SK-N-SH (cell line): ENCODE results near the gene SETD3. TPM values are rescaled to one million over a fixed set of nuclear protein-coding genes. Genes with fewer than 3 reads are reported as not detected.

Experiments used
- CTCF ChIA-PET: fragments of 300-600, 350-600 bp; formaldehyde crosslinking; extraction: SDS; loops from one replicate; lab custom pipeline; 2021; lab: Yijun Ruan, JAX
- POLR2A ChIA-PET: fragments of 350-600 bp; sonication (Branson Sonifier 250); formaldehyde crosslinking; extraction: SDS; loops from one replicate; lab custom pipeline; 2020; ENCODE audit warnings: antibody characterized with exemption, inconsistent platforms; lab: Yijun Ruan, JAX
- DNase-seq: peaks from one replicate; pipeline ENCODE4 v3.0.0; 2012
- H2AFZ ChIP-seq: fragments of 200-600 bp; sonication (generic); 2 replicates; pipeline ENCODE4 v1.8.1; 2016; ENCODE audit warnings: antibody characterized with exemption, mild to moderate bottlenecking, low read depth
- H3F3A ChIP-seq: fragments of 200-600 bp; sonication (generic); replicated peaks from 2 replicates; pipeline ENCODE3; 2016; ENCODE audit warnings: antibody characterized with exemption, mild to moderate bottlenecking; ENCODE audit not compliant: insufficient read depth
- H3K27ac ChIP-seq, 2 experiments: fragments of 200-500 bp in 1 of 2; fragments of 200-600 bp in 1 of 2; sonication (Bioruptor generic) in 1 of 2; sonication (generic), shearing (Covaris generic) in 1 of 2; 2 replicates each; pipeline versions ENCODE4 v1.5.1 to v1.6.1; 2014 to 2016; ENCODE audit warnings: low read depth in 2 of 2, inconsistent platforms in 1 of 2, low read length in 1 of 2, mild to moderate bottlenecking in 1 of 2, mixed read lengths in 1 of 2
- H3K27me3 ChIP-seq: fragments of 200-600 bp; sonication (generic), shearing (Covaris generic); 2 replicates; pipeline ENCODE4 v1.6.1; 2016; ENCODE audit warnings: mixed run types; ENCODE audit not compliant: insufficient read depth
- H3K36me3 ChIP-seq, 2 experiments: fragments of 200-500 bp in 1 of 2; fragments of 200-600 bp in 1 of 2; sonication (Bioruptor generic) in 1 of 2; sonication (generic) in 1 of 2; replicated peaks in 1 of 2; 2 replicates each; pipeline versions ENCODE3 to v1.5.1; 2014 to 2016; ENCODE audit warnings: low read length in 1 of 2, mild to moderate bottlenecking in 1 of 2; ENCODE audit not compliant: insufficient read depth in 2 of 2, control insufficient read depth in 1 of 2
- H3K4me1 ChIP-seq, 2 experiments: fragments of 200-500 bp in 1 of 2; fragments of 200-600 bp in 1 of 2; sonication (Bioruptor generic) in 1 of 2; sonication (generic), shearing (Covaris generic) in 1 of 2; 2 replicates each; pipeline versions ENCODE4 v1.5.1 to v1.6.1; 2014 to 2016; ENCODE audit warnings: low read depth in 1 of 2, low read length in 1 of 2, mixed run types in 1 of 2; ENCODE audit not compliant: insufficient read depth in 2 of 2, control insufficient read depth in 1 of 2
- H3K4me2 ChIP-seq: fragments of 200-600 bp; sonication (generic), shearing (Covaris generic); 2 replicates; pipeline ENCODE4 v1.6.1; 2017; ENCODE audit warnings: mixed run types
- H3K4me3 ChIP-seq, 2 experiments: fragments of 200-500 bp in 1 of 2; fragments of 200-600 bp in 1 of 2; sonication (Bioruptor generic) in 1 of 2; sonication (generic), shearing (Covaris generic) in 1 of 2; 2 replicates each; pipeline versions ENCODE4 v1.5.1 to v1.8.1; 2014 to 2016; ENCODE audit warnings: low read depth in 2 of 2, inconsistent platforms in 1 of 2, low read length in 1 of 2, mild to moderate bottlenecking in 1 of 2, mixed read lengths in 1 of 2, moderate library complexity in 1 of 2
- H3K79me2 ChIP-seq: fragments of 200-600 bp; sonication (generic); 2 replicates; pipeline ENCODE4 v1.8.1; 2017; ENCODE audit warnings: mild to moderate bottlenecking; ENCODE audit not compliant: insufficient read depth
- H3K9ac ChIP-seq: fragments of 200-600 bp; sonication (generic); 2 replicates; pipeline ENCODE4 v1.6.1; 2017; ENCODE audit warnings: mixed run types
- H3K9me2 ChIP-seq: fragments of 200-600 bp; sonication (generic); 2 replicates; pipeline ENCODE4 v1.6.1; 2017; ENCODE audit warnings: mixed run types
- H3K9me3 ChIP-seq: fragments of 200-600 bp; sonication (generic); 2 replicates; pipeline ENCODE4 v1.6.1; 2017; ENCODE audit warnings: mixed run types, mild to moderate bottlenecking, moderate library complexity
- H4K20me1 ChIP-seq: fragments of 200-600 bp; sonication (generic); 2 replicates; pipeline ENCODE4 v1.6.1; 2017; ENCODE audit warnings: mild to moderate bottlenecking, mixed run types; ENCODE audit not compliant: insufficient read depth
- CHD2 ChIP-seq: fragments of 150-350 bp; IDR thresholded peaks from 2 replicates; pipeline ENCODE4 v1.6.1; 2018; ENCODE audit warnings: low read length; ENCODE audit not compliant: partially characterized antibody
- ELF1 ChIP-seq: IDR thresholded peaks from 2 replicates; pipeline ENCODE4 v1.4.0; 2012
- EP300 ChIP-seq, 2 experiments: IDR thresholded peaks; 2 replicates each; pipeline versions ENCODE4 v1.4.0 to v1.6.1; 2012; ENCODE audit warnings: borderline replicate concordance in 1 of 2, low read depth in 1 of 2, low read length in 1 of 2
- EZH2phosphoT487 ChIP-seq: fragments of 200-600 bp; sonication (generic); IDR thresholded peaks from 2 replicates; pipeline ENCODE4 v1.6.1; 2017; ENCODE audit warnings: low read depth, mixed run types, mild to moderate bottlenecking, antibody characterized with exemption, moderate library complexity, borderline replicate concordance
- FOXJ3 ChIP-seq: sonication (generic); formaldehyde crosslinking; IDR thresholded peaks from 2 replicates; pipeline ENCODE4 v1.5.1; 2020; ENCODE audit warnings: mild to moderate bottlenecking, missing genetic modification reagents
- GATA2 ChIP-seq: sonication (generic); formaldehyde crosslinking; IDR thresholded peaks from 2 replicates; pipeline ENCODE4 v1.5.0; 2020; ENCODE audit warnings: mild to moderate bottlenecking, missing genetic modification reagents
- JUND ChIP-seq: IDR thresholded peaks from 2 replicates; pipeline ENCODE4 v1.4.0; 2012
- MEF2A ChIP-seq: IDR thresholded peaks from 2 replicates; pipeline ENCODE4 v1.4.0; 2012; ENCODE audit warnings: low read depth, borderline replicate concordance
- MXI1 ChIP-seq: IDR thresholded peaks from 2 replicates; pipeline ENCODE4 v1.6.1; 2012; ENCODE audit warnings: mild to moderate bottlenecking, low read depth, low read length, improper control_type of control experiment
- NFIC ChIP-seq: IDR thresholded peaks from 2 replicates; pipeline ENCODE4 v1.4.0; 2012; ENCODE audit warnings: borderline replicate concordance
- POLR2AphosphoS5 ChIP-seq: IDR thresholded peaks from 2 replicates; pipeline ENCODE4 v1.6.1; 2012; ENCODE audit warnings: low read depth, low read length
- RCOR1 ChIP-seq: fragments of 150-350 bp; IDR thresholded peaks from 2 replicates; pipeline ENCODE4 v1.6.1; 2017; ENCODE audit warnings: antibody characterized with exemption, low read length
- RXRA ChIP-seq: IDR thresholded peaks from 2 replicates; pipeline ENCODE4 v1.4.0; 2012; ENCODE audit warnings: low read depth, mild to moderate bottlenecking, borderline replicate concordance
- TAF1 ChIP-seq: IDR thresholded peaks from 2 replicates; pipeline ENCODE4 v1.6.1; 2012; ENCODE audit warnings: low read depth, mild to moderate bottlenecking, low read length, moderate library complexity, borderline replicate concordance
- TEAD4 ChIP-seq: IDR thresholded peaks from 2 replicates; pipeline ENCODE4 v1.4.0; 2012; ENCODE audit warnings: mild to moderate bottlenecking, borderline replicate concordance; ENCODE audit not compliant: insufficient read depth
- WGBS: methylation state at CpG from one replicate; pipeline ENCODE4 v1.1.6; 2017; ENCODE audit warnings: low lambda C conversion rate; 5-methylcytosine and 5-hydroxymethylcytosine counted together
- polyA plus RNA-seq, 3 experiments: library from polyadenylated mRNA; depleted of rRNA; stranded (reverse); fragments of >200 nt; gene quantifications; 2 replicates each; pipeline ENCODE4 v1.2.3, GENCODE V29; 2012
- TF ChIP-seq, protein P1 (sequence below): IDR thresholded peaks from 2 replicates; pipeline ENCODE4; 2012
- TF ChIP-seq, protein P2 (sequence below): IDR thresholded peaks from 2 replicates; pipeline ENCODE4 v1.4.0; 2012; ENCODE audit warnings: low read depth, borderline replicate concordance

Gene SETD3
- polyA plus RNA-seq, 1 of the 3 experiments (the other 2 are of a cell fraction) = 19.1 TPM

DNA sequence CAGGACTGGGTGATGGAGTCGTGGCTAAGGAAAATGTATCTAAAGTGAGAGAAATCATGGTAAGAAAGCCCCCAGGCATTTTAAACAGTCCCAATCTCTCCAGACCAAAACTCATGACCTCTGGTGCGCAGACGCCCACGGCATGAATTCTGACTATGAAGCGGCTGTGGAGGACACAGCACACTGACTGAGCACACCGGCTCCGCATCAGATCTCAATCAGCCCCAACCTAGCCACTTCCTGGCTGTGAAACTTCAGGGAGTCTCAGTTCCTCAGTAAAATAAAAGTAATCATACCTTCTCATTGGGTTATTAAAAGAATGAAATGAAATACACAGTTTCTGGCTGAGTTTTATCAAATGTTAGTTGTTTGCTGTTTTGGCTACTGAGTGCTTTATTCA is 38.7 kb downstream of the SETD3 start (continued):
- TF ChIP-seq EZH2phosphoT487 (no peak), NFIC (no peak), TEAD4 (no peak)

DNA sequence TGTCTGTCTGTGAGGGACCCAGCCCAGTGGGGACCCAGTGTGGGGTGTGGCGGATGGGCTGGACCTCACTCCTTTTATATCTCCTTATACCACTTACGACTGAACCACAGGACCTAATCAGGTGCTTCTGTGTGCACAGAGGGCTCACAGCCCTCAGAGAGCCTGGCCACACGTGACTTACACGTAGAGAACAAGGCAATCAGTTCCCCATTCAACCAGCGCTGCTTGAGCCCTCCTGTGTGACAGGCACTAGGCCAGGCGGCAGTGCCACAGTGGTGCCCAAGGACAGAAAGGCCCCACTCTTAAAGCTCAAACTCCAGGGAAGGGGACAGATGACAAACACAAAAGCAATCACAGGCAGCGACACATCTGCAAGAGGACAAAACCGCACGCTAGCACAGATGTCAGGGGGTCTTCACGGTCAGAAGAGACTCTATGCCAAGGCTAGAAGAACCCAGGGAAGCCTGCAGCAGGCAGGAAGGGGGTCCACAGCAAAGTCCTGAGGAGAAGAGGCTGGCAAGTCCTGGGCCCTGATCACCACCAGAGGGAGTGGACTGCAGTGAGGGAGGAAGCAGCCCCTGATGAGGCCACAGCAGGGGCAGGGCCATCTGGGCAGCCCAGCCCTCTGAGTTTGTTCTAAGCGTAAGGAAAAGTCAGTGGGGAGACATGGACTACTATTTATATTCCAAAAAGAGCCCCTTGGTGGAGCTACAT is 39.3 kb downstream of the SETD3 start:
- Histone ChIP-seq H3K4me3 (no peak overlapping the region), H3F3A (no peaks in the 10 kb centered on the region), H3K36me3 (peaks cover 3 to 17% of the 10 kb centered on the region in 2 experiments), H3K9me2 (no peaks in the 10 kb centered on the region), H3K27me3 (no peaks in the 10 kb centered on the region), H3K9me3 (no peaks in the 10 kb centered on the region), H4K20me1 (no peaks in the 10 kb centered on the region), H3K27ac (no peak overlapping the region), H2AFZ (no peak overlapping the region), H3K4me1 (no peaks in the 10 kb centered on the region; a peak in 1 of 4 replicates), H3K9ac (no peak overlapping the region)
- CTCF ChIA-PET = interaction anchor here (0.9 to 1.1 kb wide), 3 partner anchors 14 to 25 kb away, joined by 3 read pairs; no protein-coding TSS in a partner anchor
- TF ChIP-seq FOXJ3 (CRISPR knock-in tag) (no peak), TAF1 (no peak), RXRA (no peak), TEAD4 (no peak), MXI1 (no peak), EP300 (IDR thresholded peaks at IDR 0.05; ENCODE audit: borderline replicate concordance in 1 of 2, low read depth in 1 of 2, low read length in 1 of 2) (no peak), ELF1 (no peak), JUND (no peak)
- TF ChIP-seq, protein P1, sequence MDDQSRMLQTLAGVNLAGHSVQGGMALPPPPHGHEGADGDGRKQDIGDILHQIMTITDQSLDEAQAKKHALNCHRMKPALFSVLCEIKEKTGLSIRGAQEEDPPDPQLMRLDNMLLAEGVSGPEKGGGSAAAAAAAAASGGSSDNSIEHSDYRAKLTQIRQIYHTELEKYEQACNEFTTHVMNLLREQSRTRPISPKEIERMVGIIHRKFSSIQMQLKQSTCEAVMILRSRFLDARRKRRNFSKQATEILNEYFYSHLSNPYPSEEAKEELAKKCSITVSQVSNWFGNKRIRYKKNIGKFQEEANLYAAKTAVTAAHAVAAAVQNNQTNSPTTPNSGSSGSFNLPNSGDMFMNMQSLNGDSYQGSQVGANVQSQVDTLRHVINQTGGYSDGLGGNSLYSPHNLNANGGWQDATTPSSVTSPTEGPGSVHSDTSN = no peak
- TF ChIP-seq, protein P2, sequence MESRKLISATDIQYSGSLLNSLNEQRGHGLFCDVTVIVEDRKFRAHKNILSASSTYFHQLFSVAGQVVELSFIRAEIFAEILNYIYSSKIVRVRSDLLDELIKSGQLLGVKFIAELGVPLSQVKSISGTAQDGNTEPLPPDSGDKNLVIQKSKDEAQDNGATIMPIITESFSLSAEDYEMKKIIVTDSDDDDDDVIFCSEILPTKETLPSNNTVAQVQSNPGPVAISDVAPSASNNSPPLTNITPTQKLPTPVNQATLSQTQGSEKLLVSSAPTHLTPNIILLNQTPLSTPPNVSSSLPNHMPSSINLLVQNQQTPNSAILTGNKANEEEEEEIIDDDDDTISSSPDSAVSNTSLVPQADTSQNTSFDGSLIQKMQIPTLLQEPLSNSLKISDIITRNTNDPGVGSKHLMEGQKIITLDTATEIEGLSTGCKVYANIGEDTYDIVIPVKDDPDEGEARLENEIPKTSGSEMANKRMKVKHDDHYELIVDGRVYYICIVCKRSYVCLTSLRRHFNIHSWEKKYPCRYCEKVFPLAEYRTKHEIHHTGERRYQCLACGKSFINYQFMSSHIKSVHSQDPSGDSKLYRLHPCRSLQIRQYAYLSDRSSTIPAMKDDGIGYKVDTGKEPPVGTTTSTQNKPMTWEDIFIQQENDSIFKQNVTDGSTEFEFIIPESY = no peak
- TF ChIP-seq, all 33 proteins: peak for 0
- peak; percentile 26 for DNase-seq
- 90% methylated on average over 10 of the region's 11 CpGs for WGBS
- POLR2A ChIA-PET = no interaction called here
- Histone ChIP-seq H3K79me2 (no peaks in the 10 kb centered on the region), H3K4me2 (no peak overlapping the region)

DNA sequence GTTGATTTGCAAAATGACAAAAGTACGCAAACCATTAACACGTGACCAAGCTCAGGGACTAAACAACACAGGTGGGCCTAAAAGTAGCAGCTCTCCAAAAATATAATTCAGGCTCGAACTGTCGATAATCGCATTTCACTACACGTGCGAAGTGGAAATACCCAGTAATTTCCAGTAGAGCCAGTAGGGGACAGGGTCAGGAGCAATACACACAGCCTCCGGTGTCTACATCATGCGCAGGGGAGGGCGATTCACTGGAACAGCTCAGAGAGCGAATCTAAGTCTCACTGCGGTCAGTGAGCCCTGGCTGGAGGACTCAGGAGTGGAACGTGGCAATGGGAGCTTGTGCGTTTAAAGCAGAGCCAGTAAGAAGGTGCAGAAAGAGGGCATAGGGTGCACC is 40.4 kb downstream of the SETD3 start:
- Histone ChIP-seq H3K9ac (no peak overlapping the region), H3K4me1 (no peaks in the 10 kb centered on the region; a peak in 1 of 4 replicates), H3K4me2 (no peak overlapping the region), H3K27me3 (no peaks in the 10 kb centered on the region), H2AFZ (no peak overlapping the region), H3K27ac (no peak overlapping the region), H3F3A (no peaks in the 10 kb centered on the region), H3K79me2 (no peaks in the 10 kb centered on the region), H3K9me3 (no peaks in the 10 kb centered on the region), H3K4me3 (no peak overlapping the region), H4K20me1 (no peaks in the 10 kb centered on the region), H3K9me2 (no peaks in the 10 kb centered on the region), H3K36me3 (peaks cover 3 to 13% of the 10 kb centered on the region in 2 experiments)
- DNase-seq = no peak
- no peak for TF ChIP-seq RCOR1
- no peak for TF ChIP-seq MEF2A
- TF ChIP-seq GATA2 (CRISPR knock-in tag) = no peak
- TF ChIP-seq POLR2AphosphoS5 = no peak
- TF ChIP-seq CHD2 = no peak
- 90% methylated on average over 14 of the region's 14 CpGs for WGBS
- ChIA-PET POLR2A (no interaction called here), CTCF (interaction anchor here (0.9 to 1.0 kb wide), 2 partner anchors 15 to 23 kb away, joined by 3 read pairs; no protein-coding TSS in a partner anchor)
